ENCODE data around the gene UNC93B1.

GRCh38 chr11:68024508-68024907 is 20.6 kb upstream of the UNC93B1 start:
- TF ChIP-seq CTCF (conservative IDR thresholded peaks at IDR 0.05; ENCODE audit: low read length) (no peak), EZH2phosphoT487 (IDR thresholded peaks at IDR 0.05; ENCODE audit: borderline replicate concordance) (no peak)

Data from Loucy (cell line).